Activated CD8-positive, alpha-beta memory T cell treated with anti-CD3 and anti-CD28 coated beads, Interleukin-2, amount 50 U/mL, for 4 hours (primary cell): ENCODE measurements around the gene WFDC9.
"Not testable (repeated sequence)": the region's sequence is repeated elsewhere in the genome, so short reads cannot be mapped to it uniquely, and the experiment has no call there.

Source experiments
- DNase-seq: peaks from one replicate; pipeline ENCODE4 v3.0.0-alpha.2; 2020

Gene WFDC9

DNA sequence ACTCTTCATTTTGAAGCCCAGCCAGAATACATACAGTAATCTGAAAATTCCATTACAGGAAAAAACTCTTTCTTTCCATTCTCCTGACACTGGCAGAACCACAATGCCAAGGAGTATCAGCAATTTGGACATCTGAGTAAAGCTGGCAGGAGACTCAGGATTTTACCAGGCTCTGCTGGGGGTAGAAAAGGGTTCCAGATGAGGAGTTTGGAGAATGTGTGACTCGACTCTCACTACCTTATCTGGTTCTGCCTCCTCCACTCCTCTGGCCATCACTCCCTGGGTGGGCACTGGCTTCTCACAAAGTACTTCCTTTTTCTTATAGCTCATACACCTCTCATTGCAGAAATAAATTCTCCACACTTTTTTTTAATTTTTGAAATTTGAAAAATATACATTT, 41.4 kb downstream of the WFDC9 start:
- DNase-seq = no peak

GRCh38 chr20:45588800-45589199, 42.3 kb downstream of the WFDC9 start:
- DNase-seq = no peak

DNA sequence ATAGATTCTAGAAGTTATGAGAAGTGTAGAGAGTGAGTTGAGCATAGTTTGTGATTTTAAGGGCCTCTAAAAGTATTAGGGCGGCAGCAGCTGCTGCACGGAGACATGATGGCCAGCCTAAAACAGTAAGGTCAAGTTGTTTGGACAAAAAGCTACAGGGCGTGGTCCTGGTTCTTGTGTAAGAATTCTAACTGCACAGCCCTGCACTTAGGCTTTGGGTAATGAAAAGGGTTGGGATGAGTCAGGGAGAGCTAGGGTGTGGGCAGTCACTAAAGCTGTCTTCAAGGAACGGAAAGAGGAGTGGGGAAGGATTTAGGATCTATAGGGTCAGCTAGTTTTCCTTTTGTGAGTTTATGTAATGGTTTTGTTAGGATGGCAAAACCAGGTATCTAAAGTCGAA, 45.1 kb downstream of the WFDC9 start:
- not testable (repeated sequence) for DNase-seq

- DNase-seq = not testable (repeated sequence)
Observed at GRCh38 chr20:45584294-45584693, 46.8 kb downstream of the WFDC9 start.

- DNase-seq = no peak
Observed at GRCh38 chr20:45583502-45583901, 47.6 kb downstream of the WFDC9 start.

DNA sequence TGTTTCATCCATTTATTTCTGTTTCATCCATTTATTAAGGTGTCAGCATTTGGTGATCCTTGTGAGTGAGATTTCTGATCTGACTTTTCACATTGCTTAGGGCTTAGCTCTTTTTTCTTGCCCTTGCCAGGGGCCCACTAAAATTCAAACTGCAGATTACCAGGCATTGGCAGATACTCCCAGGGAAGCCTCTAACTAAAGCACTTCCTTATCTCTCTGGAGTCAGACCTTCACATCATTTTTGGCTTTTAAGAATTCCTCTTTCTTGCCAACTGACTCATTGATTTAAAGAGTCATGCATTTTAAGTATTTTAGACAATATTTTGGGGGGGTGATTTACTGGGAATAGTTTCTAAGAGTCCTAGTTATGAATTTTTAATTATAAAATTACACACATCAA, 49.4 kb downstream of the WFDC9 start:
- DNase-seq = no peak

DNA sequence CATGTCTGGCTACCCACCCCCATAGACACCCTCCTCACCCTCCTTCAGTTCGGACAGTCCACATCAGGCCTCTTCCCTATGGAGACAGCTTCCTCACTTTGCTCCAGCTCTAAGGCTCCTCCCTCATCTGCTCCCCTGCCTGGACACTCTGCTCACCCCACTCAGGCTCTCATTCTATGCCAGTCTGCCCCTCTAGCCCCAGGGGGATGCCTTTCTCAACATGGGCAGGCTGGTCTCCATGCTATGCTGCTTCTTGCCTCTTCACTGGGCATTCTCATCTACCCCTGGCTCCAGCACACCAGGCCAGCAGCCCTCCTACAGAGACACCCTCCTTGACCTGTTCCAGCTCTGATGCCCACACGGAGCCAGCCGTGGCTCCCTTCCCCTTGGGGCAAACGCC, 51.9 kb downstream of the WFDC9 start, which contains the start of gene WFDC8:
Gene WFDC8 (minus strand): TSS at position 101 of the 400 bp plus-strand sequence. CDS start 37 bp downstream, at position 64.
- no peak for DNase-seq

GRCh38 chr20:45578231-45578630, 52.9 kb downstream of the WFDC9 start:
- no peak for DNase-seq

GRCh38 chr20:45576995-45577394, 54.1 kb downstream of the WFDC9 start:
- DNase-seq = no peak

- no peak for DNase-seq
Observed at GRCh38 chr20:45575931-45576330, 55.2 kb downstream of the WFDC9 start.

DNA sequence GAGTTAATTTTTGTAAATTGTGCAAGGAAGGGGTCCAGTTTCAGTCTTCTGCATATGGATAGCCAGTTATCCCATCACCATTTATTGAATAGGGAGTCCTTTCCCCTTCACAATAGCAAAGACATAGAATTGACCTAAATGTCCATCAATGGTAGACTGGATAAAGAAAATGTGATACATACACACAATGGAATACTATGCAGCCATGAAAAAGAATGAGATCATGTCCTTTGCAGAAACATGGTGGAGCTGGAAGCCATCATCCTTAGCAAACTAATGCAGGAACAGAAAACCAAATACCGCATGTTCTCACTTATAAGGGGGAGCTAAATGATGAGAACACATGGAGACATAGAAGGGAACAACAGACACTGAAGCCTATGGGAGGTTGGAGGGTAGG, 61.4 kb downstream of the WFDC9 start:
- DNase-seq = not testable (repeated sequence)

DNA sequence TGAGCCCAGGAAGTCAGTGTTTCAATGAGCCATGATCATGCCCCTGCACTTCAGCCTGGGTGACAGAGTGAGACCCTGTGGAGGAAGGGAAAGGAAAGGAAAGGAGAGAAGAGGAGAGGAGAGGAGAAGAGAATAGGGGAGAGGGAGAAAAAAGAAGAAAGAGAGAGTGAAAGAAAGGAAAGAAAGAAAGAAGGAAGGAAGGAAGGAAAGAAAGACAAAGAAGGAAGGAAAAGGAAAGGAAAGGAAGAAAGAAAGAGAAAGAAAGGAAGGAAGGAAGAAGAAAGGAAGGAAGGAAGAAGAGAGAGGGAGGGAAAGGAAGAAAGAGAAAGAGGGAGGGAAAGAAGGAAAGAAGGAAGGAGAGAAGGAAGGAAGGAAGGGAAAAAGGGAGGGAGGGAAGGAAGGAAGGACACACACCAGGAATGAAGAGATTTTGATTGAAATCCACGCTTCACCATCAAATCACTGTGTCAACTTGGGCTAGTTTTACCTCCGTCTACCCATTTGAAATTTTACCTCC, 66.3 kb downstream of the WFDC9 start:
- DNase-seq = no peak
